HCT116 (cell line): ENCODE results near the gene VTI1A. TPM values are rescaled to one million over a fixed set of nuclear protein-coding genes. Genes with fewer than 3 reads are reported as not detected.

Experiments
- ATAC-seq: fragments of 200-7000 bp; cut with Tn5 transposase; 2 replicates; pipeline ENCODE4 v1.9.1; 2020; ENCODE audit warnings: mild to moderate bottlenecking, moderate library complexity
- BruUV-seq: library from RNA; stranded (reverse); fragments of 400-500 nt; replicated peaks from 2 replicates; lab custom pipeline; 2021; lab: Mats Ljungman, UMichigan
- CTCF ChIA-PET: fragments of 300-600 bp; sonication (Branson Sonifier 250); formaldehyde crosslinking; loops from one replicate; lab custom pipeline; 2021; ENCODE audit warnings: antibody characterized with exemption; lab: Charles Lee
- POLR2A ChIA-PET: fragments of 300-600, 350-600 bp; sonication (Branson Sonifier 250); formaldehyde crosslinking; loops from one replicate; lab custom pipeline; 2021; ENCODE audit warnings: antibody characterized with exemption; lab: Charles Lee
- RAD21 ChIA-PET, 2 experiments: fragments of 300-600 bp; sonication (Branson Sonifier 250); formaldehyde crosslinking; loops; one replicate each; lab custom pipeline; 2023; ENCODE audit warnings: low total read pairs in 2 of 2; ENCODE audit not compliant: uncharacterized antibody in 2 of 2, unreplicated experiment in 2 of 2, low non-redundant PET in 1 of 2; lab: Charles Lee
- DNase-seq: peaks from one replicate; pipeline ENCODE4 v3.0.0-alpha.2; 2010; ENCODE audit warnings: low read depth, low spot score
- H2AFZ ChIP-seq: fragments of 200-600 bp; shearing (Covaris generic), sonication (generic); 2 replicates; pipeline ENCODE4 v1.6.1; 2017; ENCODE audit warnings: low read depth, mixed run types, mixed read lengths, antibody characterized with exemption, low read length; ENCODE audit not compliant: poor library complexity, severe bottlenecking
- H3K27ac ChIP-seq: 2 replicates; pipeline ENCODE4 v1.5.1; 2012; ENCODE audit warnings: low read depth, low read length
- H3K27me3 ChIP-seq: fragments of 200-600 bp; sonication (generic); 2 replicates; pipeline ENCODE4 v1.6.1; 2016; ENCODE audit warnings: mixed run types, low read length, mixed read lengths; ENCODE audit not compliant: insufficient read depth
- H3K36me3 ChIP-seq, 2 experiments: fragments of 200-500 bp in 1 of 2; fragments of 200-600 bp in 1 of 2; sonication (Bioruptor generic) in 1 of 2; sonication (generic) in 1 of 2; 2 replicates each; pipeline versions ENCODE4 v1.5.1 to v1.6.1; 2014 to 2016; ENCODE audit warnings: low read length in 2 of 2, inconsistent platforms in 1 of 2, mixed read lengths in 1 of 2, mixed run types in 1 of 2; ENCODE audit not compliant: insufficient read depth in 2 of 2, control insufficient read depth in 1 of 2
- H3K4me1 ChIP-seq, 2 experiments: fragments of 200-600 bp in 1 of 2; sonication (generic) in 1 of 2; 2 replicates each; pipeline versions ENCODE4 v1.5.1 to v1.6.1; 2012 to 2017; ENCODE audit warnings: low read length in 2 of 2, inconsistent platforms in 1 of 2, mild to moderate bottlenecking in 1 of 2, mixed read lengths in 1 of 2, mixed run types in 1 of 2, moderate library complexity in 1 of 2; ENCODE audit not compliant: insufficient read depth in 2 of 2, control insufficient read depth in 1 of 2
- H3K4me2 ChIP-seq: fragments of 200-600 bp; sonication (generic); 2 replicates; pipeline ENCODE4 v1.6.1; 2017; ENCODE audit warnings: mixed run types, low read length, mixed read lengths
- H3K4me3 ChIP-seq, 2 experiments: fragments of 200-600 bp in 1 of 2; sonication (generic) in 1 of 2; replicated peaks in 1 of 2; 2 replicates each; pipeline ENCODE4 v1.5.1; 2011 to 2016; ENCODE audit warnings: low read length in 2 of 2, control low read depth in 1 of 2, low read depth in 1 of 2, mild to moderate bottlenecking in 1 of 2, mixed read lengths in 1 of 2, mixed run types in 1 of 2
- H3K79me2 ChIP-seq: fragments of 200-600 bp; sonication (generic); 2 replicates; pipeline ENCODE4 v1.6.1; 2017; ENCODE audit warnings: mild to moderate bottlenecking, mixed run types, low read length, moderate library complexity, mixed read lengths; ENCODE audit not compliant: insufficient read depth
- H3K9ac ChIP-seq: fragments of 200-600 bp; sonication (generic); 2 replicates; pipeline ENCODE4 v1.6.1; 2016; ENCODE audit warnings: low read length, mixed read lengths
- H3K9me2 ChIP-seq: fragments of 200-600 bp; sonication (generic), shearing (Covaris generic); 2 replicates; pipeline ENCODE4 v1.6.1; 2017; ENCODE audit warnings: mixed run types, mild to moderate bottlenecking, moderate library complexity; ENCODE audit not compliant: insufficient read depth
- H3K9me3 ChIP-seq, 2 experiments: fragments of 200-500 bp in 1 of 2; fragments of 200-600 bp in 1 of 2; sonication (Bioruptor generic) in 1 of 2; sonication (generic) in 1 of 2; 2 replicates each; pipeline ENCODE4 v1.6.1; 2014 to 2017; ENCODE audit warnings: low read length in 2 of 2, mixed read lengths in 2 of 2, inconsistent platforms in 1 of 2, low read depth in 1 of 2, mild to moderate bottlenecking in 1 of 2, mixed run types in 1 of 2, moderate library complexity in 1 of 2; ENCODE audit not compliant: control insufficient read depth in 1 of 2, insufficient read depth in 1 of 2
- H4K20me1 ChIP-seq: fragments of 200-600 bp; sonication (generic), shearing (Covaris generic); 2 replicates; pipeline ENCODE4 v1.6.1; 2017; ENCODE audit warnings: mixed run types, mild to moderate bottlenecking, moderate library complexity; ENCODE audit not compliant: insufficient read depth
- CBX3 ChIP-seq: IDR thresholded peaks from 2 replicates; pipeline ENCODE4 v1.6.1; 2012; ENCODE audit warnings: low read depth
- CEBPB ChIP-seq: IDR thresholded peaks from 2 replicates; pipeline ENCODE4 v1.6.1; 2012; ENCODE audit warnings: low read depth
- EGR1 ChIP-seq: IDR thresholded peaks from 2 replicates; pipeline ENCODE4 v1.6.1; 2012; ENCODE audit warnings: low read depth
- EZH2phosphoT487 ChIP-seq: fragments of 200-600 bp; IDR thresholded peaks from 2 replicates; pipeline ENCODE4 v1.6.1; 2018; ENCODE audit warnings: antibody characterized with exemption, borderline replicate concordance
- POLR2A ChIP-seq: IDR thresholded peaks from 2 replicates; pipeline ENCODE4 v1.7.0; 2011; ENCODE audit warnings: borderline replicate concordance; ENCODE audit not compliant: insufficient read depth, insufficient read length; ENCODE audit errors: extremely low read depth
- POLR2AphosphoS5 ChIP-seq: IDR thresholded peaks from 2 replicates; pipeline ENCODE4 v1.6.1; 2011; ENCODE audit warnings: mild to moderate bottlenecking, low read depth, low read length, moderate library complexity
- RAD21 ChIP-seq: IDR thresholded peaks from 2 replicates; pipeline ENCODE4 v1.6.1; 2012; ENCODE audit warnings: low read depth, mild to moderate bottlenecking
- SIN3A ChIP-seq: IDR thresholded peaks from 2 replicates; pipeline ENCODE4 v1.6.1; 2012; ENCODE audit warnings: low read depth
- SRF ChIP-seq: IDR thresholded peaks from 2 replicates; pipeline ENCODE4 v1.6.1; 2012; ENCODE audit warnings: low read depth
- TCF7L2 ChIP-seq: IDR thresholded peaks from 2 replicates; pipeline ENCODE4 v1.7.0; 2011; ENCODE audit warnings: borderline replicate concordance, inconsistent platforms; ENCODE audit not compliant: insufficient read depth, insufficient read length; ENCODE audit errors: extremely low read depth
- YY1 ChIP-seq: IDR thresholded peaks from 2 replicates; pipeline ENCODE4 v1.6.1; 2011; ENCODE audit warnings: low read length, low read depth, moderate library complexity, mild to moderate bottlenecking; ENCODE audit not compliant: insufficient replicate concordance; ENCODE audit errors: extremely low read depth
- ZFX ChIP-seq: fragments of 450-650 bp; IDR thresholded peaks from 2 replicates; pipeline ENCODE4 v1.6.1; 2017
- intact Hi-C: fragments of 100-400 bp; cut with micrococcal nuclease; formaldehyde crosslinking; loops from 2 replicates; pipeline ENCODE4 v1.10.0; 2022
- total RNA-seq: library from RNA; stranded (reverse); gene quantifications from one replicate; pipeline ENCODE4 v1.2.1, GENCODE V29; 2021; ENCODE audit not compliant: unreplicated experiment
- TF ChIP-seq, protein P1 (sequence below): IDR thresholded peaks from 2 replicates; pipeline ENCODE4 v1.6.1; 2012
- TF ChIP-seq, protein P2 (sequence below), 3 experiments: fragments of 200-600 bp in 1 of 3; sonication (generic) in 1 of 3; IDR thresholded peaks in 2 of 3; conservative IDR thresholded peaks in 1 of 3; 2 replicates each; pipeline ENCODE4 v1.5.1; 2012 to 2017; ENCODE audit warnings: low read depth in 2 of 3, low read length in 2 of 3, antibody characterized with exemption in 1 of 3, borderline replicate concordance in 1 of 3, control low read depth in 1 of 3, mild to moderate bottlenecking in 1 of 3, mixed read lengths in 1 of 3, mixed run types in 1 of 3, moderate library complexity in 1 of 3; ENCODE audit not compliant: insufficient read depth in 1 of 3
- TF ChIP-seq, protein P3 (sequence below): IDR thresholded peaks from 2 replicates; pipeline ENCODE4 v1.6.1; 2011; ENCODE audit warnings: mild to moderate bottlenecking, low read length, moderate library complexity; ENCODE audit not compliant: insufficient replicate concordance; ENCODE audit errors: extremely low read depth
- TF ChIP-seq, protein P4 (sequence below): IDR thresholded peaks from 2 replicates; pipeline ENCODE4 v1.6.1; 2012; ENCODE audit warnings: low read depth

The VTI1A gene
- total RNA-seq, 1 experiment from 2014 or later, result 80.7 TPM

DNA sequence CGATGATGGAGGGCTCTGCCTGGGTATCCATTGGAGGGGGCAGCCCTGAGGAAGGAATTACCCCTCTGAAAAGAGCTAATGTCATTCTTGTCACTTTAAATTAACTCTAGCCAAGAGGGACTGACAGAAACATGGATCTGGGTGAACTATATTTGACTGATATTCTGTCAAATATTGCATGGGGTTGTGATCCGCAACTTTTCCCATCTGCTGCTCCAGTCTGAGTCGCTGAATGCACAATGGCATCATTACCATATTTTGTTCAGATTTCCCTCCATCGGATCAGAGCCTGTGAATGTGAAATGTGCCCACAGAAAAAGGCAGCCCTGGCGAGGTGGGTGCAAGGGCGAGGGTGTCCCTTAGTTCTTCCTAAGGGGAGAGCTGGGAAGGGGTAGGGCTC is 402.5 kb downstream of the VTI1A start:
- CTCF ChIA-PET, result no interaction called here
- RAD21 ChIA-PET, result interaction anchor here in 1 of 2 experiments (0.7 kb wide), 1 partner anchor 118 kb away, joined by 3 read pairs; no protein-coding TSS in a partner anchor
- no peaks in the 10 kb centered on the region for H3K27me3 ChIP-seq
- no TSS peak for BruUV-seq
- intact Hi-C loops, result no loop called here
- POLR2A ChIA-PET, result no interaction called here
- H3K9me3 ChIP-seq, result no peaks in the 10 kb centered on the region
- DNase-seq (no peak), ATAC-seq (no peak)
- no peak overlapping the region; the same call in 1 of the 2 replicates for H3K27ac ChIP-seq
- no peak overlapping the region for H2AFZ ChIP-seq
- no peaks in the 10 kb centered on the region for H3K36me3 ChIP-seq
- no peak overlapping the region for H3K9ac ChIP-seq
- TF ChIP-seq CBX3 (no peak), ZFX (no peak), POLR2A (no peak), CEBPB (no peak), EGR1 (no peak), SRF (no peak), TCF7L2 (no peak), EZH2phosphoT487 (no peak), YY1 (no peak), RAD21 (no peak), POLR2AphosphoS5 (no peak), SIN3A (no peak)
- TF ChIP-seq, protein P1, sequence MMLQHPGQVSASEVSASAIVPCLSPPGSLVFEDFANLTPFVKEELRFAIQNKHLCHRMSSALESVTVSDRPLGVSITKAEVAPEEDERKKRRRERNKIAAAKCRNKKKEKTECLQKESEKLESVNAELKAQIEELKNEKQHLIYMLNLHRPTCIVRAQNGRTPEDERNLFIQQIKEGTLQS, result no peak
- TF ChIP-seq, protein P2, sequence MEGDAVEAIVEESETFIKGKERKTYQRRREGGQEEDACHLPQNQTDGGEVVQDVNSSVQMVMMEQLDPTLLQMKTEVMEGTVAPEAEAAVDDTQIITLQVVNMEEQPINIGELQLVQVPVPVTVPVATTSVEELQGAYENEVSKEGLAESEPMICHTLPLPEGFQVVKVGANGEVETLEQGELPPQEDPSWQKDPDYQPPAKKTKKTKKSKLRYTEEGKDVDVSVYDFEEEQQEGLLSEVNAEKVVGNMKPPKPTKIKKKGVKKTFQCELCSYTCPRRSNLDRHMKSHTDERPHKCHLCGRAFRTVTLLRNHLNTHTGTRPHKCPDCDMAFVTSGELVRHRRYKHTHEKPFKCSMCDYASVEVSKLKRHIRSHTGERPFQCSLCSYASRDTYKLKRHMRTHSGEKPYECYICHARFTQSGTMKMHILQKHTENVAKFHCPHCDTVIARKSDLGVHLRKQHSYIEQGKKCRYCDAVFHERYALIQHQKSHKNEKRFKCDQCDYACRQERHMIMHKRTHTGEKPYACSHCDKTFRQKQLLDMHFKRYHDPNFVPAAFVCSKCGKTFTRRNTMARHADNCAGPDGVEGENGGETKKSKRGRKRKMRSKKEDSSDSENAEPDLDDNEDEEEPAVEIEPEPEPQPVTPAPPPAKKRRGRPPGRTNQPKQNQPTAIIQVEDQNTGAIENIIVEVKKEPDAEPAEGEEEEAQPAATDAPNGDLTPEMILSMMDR (IDR thresholded peaks at IDR 0.05 in 2 of 3, conservative IDR thresholded peaks at IDR 0.05 in 1 of 3; ENCODE audit: borderline replicate concordance in 1 of 3, insufficient read depth in 1 of 3, low read depth in 2 of 3, low read length in 2 of 3), result no peak
- TF ChIP-seq, protein P3, sequence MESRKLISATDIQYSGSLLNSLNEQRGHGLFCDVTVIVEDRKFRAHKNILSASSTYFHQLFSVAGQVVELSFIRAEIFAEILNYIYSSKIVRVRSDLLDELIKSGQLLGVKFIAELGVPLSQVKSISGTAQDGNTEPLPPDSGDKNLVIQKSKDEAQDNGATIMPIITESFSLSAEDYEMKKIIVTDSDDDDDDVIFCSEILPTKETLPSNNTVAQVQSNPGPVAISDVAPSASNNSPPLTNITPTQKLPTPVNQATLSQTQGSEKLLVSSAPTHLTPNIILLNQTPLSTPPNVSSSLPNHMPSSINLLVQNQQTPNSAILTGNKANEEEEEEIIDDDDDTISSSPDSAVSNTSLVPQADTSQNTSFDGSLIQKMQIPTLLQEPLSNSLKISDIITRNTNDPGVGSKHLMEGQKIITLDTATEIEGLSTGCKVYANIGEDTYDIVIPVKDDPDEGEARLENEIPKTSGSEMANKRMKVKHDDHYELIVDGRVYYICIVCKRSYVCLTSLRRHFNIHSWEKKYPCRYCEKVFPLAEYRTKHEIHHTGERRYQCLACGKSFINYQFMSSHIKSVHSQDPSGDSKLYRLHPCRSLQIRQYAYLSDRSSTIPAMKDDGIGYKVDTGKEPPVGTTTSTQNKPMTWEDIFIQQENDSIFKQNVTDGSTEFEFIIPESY, result no peak
- TF ChIP-seq, protein P4, sequence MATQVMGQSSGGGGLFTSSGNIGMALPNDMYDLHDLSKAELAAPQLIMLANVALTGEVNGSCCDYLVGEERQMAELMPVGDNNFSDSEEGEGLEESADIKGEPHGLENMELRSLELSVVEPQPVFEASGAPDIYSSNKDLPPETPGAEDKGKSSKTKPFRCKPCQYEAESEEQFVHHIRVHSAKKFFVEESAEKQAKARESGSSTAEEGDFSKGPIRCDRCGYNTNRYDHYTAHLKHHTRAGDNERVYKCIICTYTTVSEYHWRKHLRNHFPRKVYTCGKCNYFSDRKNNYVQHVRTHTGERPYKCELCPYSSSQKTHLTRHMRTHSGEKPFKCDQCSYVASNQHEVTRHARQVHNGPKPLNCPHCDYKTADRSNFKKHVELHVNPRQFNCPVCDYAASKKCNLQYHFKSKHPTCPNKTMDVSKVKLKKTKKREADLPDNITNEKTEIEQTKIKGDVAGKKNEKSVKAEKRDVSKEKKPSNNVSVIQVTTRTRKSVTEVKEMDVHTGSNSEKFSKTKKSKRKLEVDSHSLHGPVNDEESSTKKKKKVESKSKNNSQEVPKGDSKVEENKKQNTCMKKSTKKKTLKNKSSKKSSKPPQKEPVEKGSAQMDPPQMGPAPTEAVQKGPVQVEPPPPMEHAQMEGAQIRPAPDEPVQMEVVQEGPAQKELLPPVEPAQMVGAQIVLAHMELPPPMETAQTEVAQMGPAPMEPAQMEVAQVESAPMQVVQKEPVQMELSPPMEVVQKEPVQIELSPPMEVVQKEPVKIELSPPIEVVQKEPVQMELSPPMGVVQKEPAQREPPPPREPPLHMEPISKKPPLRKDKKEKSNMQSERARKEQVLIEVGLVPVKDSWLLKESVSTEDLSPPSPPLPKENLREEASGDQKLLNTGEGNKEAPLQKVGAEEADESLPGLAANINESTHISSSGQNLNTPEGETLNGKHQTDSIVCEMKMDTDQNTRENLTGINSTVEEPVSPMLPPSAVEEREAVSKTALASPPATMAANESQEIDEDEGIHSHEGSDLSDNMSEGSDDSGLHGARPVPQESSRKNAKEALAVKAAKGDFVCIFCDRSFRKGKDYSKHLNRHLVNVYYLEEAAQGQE, result no peak
- no peak overlapping the region for H3K4me3 ChIP-seq
- peaks cover 6 to 24% of the 10 kb centered on the region in 2 experiments; a peak in 3 of 4 replicates for H3K4me1 ChIP-seq
- no peaks in the 10 kb centered on the region for H3K9me2 ChIP-seq
- H3K4me2 ChIP-seq, result no peak overlapping the region
- no peaks in the 10 kb centered on the region for H4K20me1 ChIP-seq
- H3K79me2 ChIP-seq, result no peaks in the 10 kb centered on the region
